ENCODE measurements around the gene GPR132.
"Not testable (repeated sequence)": the region's sequence is repeated elsewhere in the genome, so short reads cannot be mapped to it uniquely, and the experiment has no call there.

GPR132 gene

GRCh38 chr14:105034315-105035039, 30.8 kb downstream of the GPR132 start:
- no peak for DNase-seq

- not testable (repeated sequence) for DNase-seq
Observed at GRCh38 chr14:105033412-105033900, 31.8 kb downstream of the GPR132 start.

DNA sequence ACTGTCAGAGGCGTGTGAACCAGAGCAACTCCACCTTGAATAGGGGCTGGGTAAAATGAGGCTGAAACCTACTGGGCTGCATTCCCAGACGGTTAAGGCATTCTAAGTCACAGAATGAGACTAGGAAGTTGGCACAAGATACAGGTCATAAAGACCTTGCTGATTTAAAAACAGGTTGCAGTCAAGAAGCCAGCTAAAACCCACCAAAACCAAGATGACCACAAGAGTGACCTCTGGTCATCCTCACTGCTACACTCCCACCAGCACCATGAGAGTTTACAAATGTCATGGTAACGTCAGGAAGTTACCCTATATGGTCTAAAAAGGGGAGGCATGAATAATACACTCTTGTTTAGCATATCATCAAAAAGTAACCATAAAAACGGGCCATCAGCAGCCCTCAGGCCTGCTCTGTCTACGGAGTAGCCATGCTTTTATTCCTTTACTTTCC, 32.8 kb downstream of the GPR132 start:
- DNase-seq: not testable (repeated sequence)

DNA sequence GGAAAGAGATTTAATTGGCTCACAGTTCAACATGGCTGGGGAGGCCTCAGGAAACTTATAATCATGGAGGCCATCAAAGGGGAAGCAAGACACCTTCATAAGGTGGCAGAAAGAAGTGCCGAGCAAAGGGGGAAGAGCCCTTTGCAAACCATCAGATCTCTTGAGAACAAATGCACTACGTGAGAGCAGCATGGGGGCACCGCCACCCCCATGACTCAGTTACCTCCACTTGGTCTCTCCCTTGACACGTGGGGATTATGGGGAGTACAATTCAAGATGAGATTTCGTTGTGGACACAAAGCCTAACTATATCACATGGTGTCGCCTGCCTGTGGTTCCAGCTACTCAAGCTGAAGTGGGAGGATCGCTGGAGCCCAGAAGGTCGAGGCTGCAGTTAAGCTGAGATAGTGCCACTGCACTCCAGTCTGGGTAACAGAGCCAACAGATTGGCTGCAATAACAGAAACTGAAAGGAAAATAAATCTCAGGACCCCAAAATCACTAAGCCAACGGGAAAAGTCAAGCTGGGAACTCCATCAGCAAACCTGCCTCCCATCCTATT, 34.3 kb downstream of the GPR132 start:
- DNase-seq: no peak

DNA sequence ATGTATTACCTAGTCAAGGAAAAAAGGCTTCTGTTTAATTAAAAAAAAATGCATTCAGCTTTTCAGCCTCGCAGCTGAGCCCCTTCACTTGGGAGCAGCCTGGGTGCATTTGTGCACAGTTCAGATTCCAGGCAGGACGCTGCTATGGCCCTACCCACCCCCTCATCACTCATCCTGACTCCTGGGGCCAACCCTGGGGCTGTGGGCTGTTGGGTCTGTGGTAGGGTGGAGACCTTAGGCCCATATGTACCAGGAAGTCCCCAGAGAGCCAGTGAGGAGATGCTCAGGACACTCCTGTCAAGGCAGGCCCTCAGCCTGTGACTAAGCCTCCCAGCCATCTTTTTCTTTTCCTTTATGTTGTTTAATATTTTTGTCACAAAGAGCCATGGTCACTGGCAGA, 35.0 kb downstream of the GPR132 start:
- DNase-seq: no peak

DNA sequence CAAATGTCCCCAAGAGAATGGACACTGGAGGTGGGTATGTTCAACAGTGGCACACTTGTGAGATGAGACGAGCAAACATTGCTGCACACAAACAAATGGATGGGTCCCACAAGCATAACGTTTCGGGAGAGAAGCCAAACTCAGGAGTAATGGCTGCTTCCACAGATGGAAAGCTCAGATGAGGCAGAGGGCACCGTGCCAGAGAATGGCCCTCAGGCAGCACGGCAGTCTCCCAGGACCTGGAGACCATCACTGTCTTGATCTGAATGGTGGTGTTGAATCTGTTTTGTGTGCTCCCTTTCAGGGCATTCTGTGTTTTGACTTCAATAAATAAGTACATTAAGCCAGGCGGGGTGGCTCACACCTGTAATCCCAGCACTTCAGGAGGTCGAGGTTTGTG, 35.8 kb downstream of the GPR132 start:
- no peak for DNase-seq

GRCh38 chr14:105028251-105028927, 36.8 kb downstream of the GPR132 start:
- DNase-seq: no peak

DNA sequence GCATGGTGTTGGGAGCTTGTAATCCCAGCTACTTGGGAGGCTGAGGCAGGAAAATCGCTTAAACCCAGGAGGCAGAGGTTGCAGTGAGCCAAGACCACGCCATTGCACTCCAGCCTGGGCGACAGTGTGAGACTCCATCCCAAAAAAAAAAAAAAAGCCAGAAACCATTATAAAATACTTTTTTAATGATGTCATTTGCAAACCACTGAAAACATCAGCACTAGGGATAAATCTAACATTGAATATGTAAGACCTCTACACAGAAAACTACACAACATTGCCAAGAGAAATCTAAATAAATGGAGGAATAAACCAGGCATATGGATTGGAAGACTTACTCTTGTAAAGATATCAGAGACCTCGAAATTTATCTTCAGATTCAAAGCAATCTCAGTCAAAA, 37.5 kb downstream of the GPR132 start:
- not testable (repeated sequence) for DNase-seq

- no peak for DNase-seq
Observed at GRCh38 chr14:105026802-105027563, 38.2 kb downstream of the GPR132 start.

GRCh38 chr14:105026033-105026785, 39.0 kb downstream of the GPR132 start:
- no peak for DNase-seq

DNA sequence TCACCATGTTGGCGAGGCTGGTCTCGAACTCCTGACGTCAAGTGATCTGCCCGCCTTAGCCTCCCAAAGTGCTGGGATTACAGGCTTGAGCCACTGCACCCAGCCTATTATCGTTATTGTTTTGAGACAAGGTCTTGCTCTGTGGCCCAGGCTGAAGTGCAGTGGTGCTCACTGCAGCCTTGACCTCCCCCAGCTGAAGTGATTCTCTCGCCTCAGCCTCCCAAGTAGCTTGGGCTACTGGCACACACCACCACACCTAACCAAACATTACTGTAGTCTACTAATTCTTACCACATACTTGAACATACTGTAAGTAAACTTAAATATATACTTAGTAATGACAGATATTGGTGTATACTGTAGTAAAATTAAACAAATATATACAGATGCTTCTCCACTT, 39.8 kb downstream of the GPR132 start:
- DNase-seq: no peak

DNA sequence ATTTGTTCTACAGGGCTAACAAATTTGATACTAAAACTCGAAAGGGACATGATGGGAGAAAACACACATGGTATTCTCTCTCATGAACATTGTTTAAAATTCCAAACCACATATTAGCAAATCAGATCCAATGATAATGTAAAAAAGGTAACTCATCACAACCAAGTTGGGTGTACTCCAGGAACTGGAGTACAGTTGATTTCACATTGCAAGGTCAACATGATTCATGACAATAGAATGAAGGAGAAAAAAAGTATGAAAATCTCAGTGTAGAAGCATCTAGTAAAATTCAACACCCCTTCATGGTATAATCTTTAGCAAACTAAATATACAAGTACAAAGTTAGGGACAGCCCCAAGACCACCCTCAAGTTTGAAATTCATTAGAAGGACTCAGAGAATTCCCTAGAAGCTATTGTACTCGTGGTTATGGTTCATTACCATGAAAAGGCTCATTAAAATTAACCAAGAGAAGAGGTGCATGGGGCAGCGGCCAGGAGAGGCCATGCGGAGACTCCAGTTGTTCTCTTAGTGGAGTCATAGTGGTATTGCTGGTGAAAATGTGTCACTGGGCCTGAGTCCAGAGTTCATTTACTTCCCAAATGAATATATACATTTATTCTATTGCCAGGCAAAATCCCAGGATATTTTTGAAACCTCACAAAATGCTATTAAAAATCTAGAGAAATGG, 41.3 kb downstream of the GPR132 start:
- no peak for DNase-seq

DNA sequence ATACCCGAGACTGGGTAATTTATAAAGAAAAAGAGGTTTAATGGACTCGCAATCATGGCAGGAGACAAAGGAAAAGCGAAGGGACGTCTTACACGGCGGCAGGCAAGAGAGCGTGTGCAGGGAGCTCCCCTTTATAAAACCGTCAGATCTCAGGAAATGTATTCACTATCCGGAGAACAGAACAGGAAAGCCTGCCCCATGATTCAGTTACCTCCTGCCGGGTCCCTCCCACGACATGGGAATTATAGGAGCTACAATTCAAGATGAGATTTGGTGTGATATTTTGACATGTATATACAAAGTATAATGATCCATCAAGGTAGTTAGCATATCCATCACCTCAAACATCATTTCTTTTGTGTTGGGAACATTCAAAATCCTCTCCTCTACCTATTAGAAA, 42.1 kb downstream of the GPR132 start:
- DNase-seq: no peak

DNA sequence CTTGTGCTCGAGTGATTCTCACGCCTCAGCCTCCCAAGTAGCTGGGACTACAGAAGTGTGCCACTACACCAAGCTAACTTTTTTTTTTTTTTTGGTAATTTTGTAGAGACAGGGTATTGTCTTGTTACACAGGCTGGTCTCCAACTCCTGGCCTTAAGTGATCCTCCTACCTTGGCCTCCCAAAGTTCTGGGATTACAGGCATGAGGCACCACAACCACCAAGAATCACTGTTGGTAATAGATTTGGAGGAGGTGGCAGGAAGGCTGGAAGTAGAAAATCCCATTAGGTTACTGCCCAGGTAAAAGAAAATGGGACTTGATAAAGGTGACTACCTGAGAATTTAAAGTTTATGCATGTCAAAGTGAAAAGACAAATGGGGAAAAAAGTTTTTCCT, 43.0 kb downstream of the GPR132 start:
- DNase-seq: no peak

DNA sequence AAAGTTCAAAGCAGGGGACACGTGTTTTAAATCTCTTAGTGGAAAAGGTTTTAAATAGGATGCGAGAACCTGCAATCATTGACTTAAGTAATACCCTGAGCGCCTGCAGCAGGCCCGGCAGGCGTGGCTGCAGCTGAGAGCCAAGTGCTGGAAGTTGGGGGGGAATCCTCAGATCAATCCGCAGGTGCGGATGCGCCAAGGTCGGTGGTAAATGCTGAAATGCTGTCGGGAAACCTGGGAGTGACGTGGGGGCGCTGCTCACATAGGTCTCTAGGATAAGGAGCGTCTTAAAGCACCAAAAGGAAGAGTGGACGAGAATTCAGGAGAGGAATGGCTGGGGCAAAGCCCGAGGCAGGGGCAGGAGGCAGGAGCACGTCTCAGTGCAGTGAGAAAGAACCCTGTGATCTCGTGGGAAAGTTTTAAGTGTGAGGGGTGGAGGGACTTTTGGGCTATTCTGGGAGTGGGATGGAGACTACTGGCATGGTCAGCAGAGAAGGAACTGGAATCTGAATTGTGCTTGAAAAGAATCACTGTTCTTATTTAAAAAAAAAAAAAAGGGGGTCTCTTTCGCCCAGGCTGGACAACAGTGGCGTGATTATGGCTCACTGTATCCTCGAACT, 43.5 kb downstream of the GPR132 start:
- DNase-seq: no peak

DNA sequence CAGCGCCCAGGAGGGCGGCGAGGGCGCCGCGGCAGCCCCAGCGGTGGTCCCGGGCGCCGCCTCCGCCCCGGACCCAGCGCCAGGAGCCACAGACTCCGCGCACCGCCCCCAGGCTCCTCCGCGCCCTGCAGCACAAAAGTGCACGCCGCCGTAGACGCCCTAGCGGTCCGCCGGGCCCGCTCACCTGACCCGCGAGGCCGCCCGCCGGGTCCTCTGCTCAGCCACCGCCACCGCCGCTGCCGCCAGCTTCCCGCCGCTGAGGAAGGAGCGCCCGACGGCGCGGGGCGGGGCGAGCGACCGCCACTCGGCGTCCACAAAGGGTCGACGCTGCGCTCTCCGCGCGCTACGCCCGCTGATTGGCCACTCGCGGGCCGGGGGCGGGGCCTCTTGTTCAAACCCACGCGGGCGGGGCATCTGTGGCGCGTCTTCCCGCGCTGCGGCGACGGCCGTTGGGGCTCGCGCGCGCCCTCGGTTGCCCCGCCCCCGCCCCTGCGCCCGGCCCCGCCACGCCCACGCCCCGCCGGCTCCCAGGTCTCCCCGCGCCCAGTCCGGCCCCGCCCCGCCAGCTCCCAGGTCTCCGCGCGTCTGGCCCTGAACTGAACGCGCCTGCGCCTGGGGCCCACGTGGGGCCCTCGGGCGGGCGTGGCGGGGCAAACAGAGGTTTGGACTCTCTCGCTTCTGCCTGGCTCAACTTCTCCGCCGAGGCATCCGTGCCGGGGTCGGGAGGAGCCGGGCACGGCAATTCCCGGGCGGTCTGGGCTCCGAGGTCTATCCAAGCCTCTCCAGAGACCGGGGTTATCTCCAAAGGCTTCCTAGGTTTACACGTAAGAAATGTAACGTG, 44.2 kb downstream of the GPR132 start, which contains the start of gene CDCA4:
Gene CDCA4 (minus strand): TSS at position 269 of the 841 bp plus-strand sequence. CDS start 9,154 bp downstream, outside the sequence.
- peak; percentile 63 to 93 for DNase-seq

DNA sequence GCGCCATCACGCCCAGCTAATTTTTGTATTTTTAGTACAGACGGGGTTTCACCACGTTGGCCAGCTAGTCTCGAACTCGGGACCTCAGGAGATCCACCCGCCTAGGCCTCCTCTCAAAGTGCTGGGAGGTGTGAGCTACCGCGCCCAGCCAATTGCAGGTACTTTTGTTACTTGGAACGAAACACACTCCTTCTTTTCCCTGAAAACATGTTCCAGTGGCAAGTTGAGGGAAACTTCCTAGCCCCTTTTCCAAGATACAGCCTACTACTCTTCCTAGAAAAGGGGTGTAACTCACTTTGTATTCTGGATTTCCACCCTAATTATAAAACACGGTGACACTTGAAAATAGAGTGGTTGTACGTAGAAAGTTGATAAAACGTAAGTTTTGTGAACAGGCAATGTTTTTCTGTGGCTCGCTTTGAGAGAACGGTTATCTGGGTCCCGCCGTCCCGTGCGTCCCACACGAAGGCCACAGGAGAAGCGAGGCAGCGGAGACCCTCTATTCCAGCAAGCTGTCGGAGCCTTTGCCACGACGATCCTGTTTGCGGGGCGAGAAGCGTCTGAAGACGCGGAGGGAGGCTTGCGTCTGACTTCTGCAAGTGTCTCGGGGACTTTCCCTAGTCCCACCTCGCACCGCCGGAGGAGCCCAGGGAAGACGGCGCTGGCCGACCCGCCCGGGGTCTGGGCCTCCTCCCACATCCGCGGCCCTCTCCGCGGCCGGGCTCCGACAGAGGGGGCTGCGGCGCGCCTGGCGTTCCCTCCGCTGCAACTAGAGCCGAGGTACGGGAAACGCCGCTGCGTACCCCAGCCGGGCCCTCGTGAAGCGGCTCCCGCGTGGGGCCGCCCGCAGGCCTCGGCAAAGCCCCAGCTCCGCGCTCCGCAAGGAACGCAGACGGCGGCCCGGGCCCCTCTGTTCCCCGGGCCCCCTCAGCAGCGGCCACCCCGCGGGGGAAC, 45.1 kb downstream of the GPR132 start:
- no peak for DNase-seq

GRCh38 chr14:105018414-105018813, 46.8 kb downstream of the GPR132 start:
- no peak for DNase-seq

DNA sequence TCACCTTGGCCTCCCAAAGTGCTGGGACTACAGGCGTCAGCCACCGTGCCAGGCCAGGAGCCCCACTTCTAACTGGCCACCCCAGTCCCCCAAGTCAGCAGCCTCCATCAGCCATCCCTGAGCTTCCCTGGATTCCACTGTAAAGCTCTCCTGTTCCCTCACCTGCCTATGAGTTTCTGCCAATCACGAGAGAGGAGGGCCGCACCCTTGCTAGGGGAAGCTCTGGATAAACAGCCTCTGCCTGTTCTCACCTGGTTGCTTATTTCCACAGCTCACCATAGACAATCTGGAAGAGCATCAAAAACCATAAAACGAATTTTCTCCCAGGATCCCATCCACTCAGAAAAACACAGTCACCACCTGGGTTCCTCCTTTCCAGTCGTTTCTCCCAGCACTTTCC, 49.3 kb downstream of the GPR132 start:
- DNase-seq: no peak

Measured in cerebellar nuclear complex (tissue), 1 donor.